Measurements from ENCODE around the gene ARL6IP4.
"Not testable (repeated sequence)": the region's sequence is repeated elsewhere in the genome, so short reads cannot be mapped to it uniquely, and the experiment has no call there.

The ARL6IP4 gene
- total RNA-seq = 0.78 to 1.9 reads per million in 2 experiments

GRCh38 chr12:122980183-122981035 lies at the start of gene ARL6IP4:
TSS of gene ARL6IP4 (plus strand) at chr12:122980681. CDS start at chr12:122981140, 459 bp downstream.
- DNase-seq (ENCODE audit: low read depth) = peak; percentile 31

GRCh38 chr12:122932207-122932606 lies 48.3 kb upstream of the ARL6IP4 start:
- no peak for DNase-seq (ENCODE audit: low read depth)

- DNase-seq (ENCODE audit: low read depth) = no peak
Observed at GRCh38 chr12:122934722-122935121, 45.8 kb upstream of the ARL6IP4 start.

GRCh38 chr12:122935318-122935717 lies 45.2 kb upstream of the ARL6IP4 start:
- DNase-seq (ENCODE audit: low read depth) = no peak

GRCh38 chr12:122937622-122938091 lies 42.8 kb upstream of the ARL6IP4 start:
- no peak for DNase-seq (ENCODE audit: low read depth)

- no peak for DNase-seq (ENCODE audit: low read depth)
Observed at GRCh38 chr12:122939125-122939524, 41.4 kb upstream of the ARL6IP4 start.

GRCh38 chr12:122941351-122941750 lies 39.1 kb upstream of the ARL6IP4 start:
- not testable (repeated sequence) for DNase-seq (ENCODE audit: low read depth)

GRCh38 chr12:122942637-122943036 lies 37.8 kb upstream of the ARL6IP4 start:
- no peak for DNase-seq (ENCODE audit: low read depth)

- no peak for DNase-seq (ENCODE audit: low read depth)
Observed at GRCh38 chr12:122943196-122943595, 37.3 kb upstream of the ARL6IP4 start.

- no peak for DNase-seq (ENCODE audit: low read depth)
Observed at GRCh38 chr12:122944605-122945592, 35.6 kb upstream of the ARL6IP4 start.

GRCh38 chr12:122946690-122947341 lies 33.7 kb upstream of the ARL6IP4 start:
- no peak for DNase-seq (ENCODE audit: low read depth)

GRCh38 chr12:122947352-122947792 lies 33.1 kb upstream of the ARL6IP4 start:
- no peak for DNase-seq (ENCODE audit: low read depth)

- no peak for DNase-seq (ENCODE audit: low read depth)
Observed at GRCh38 chr12:122948605-122949004, 31.9 kb upstream of the ARL6IP4 start.

GRCh38 chr12:122949405-122949804 lies 31.1 kb upstream of the ARL6IP4 start:
- no peak for DNase-seq (ENCODE audit: low read depth)

- DNase-seq (ENCODE audit: low read depth) = no peak
Observed at GRCh38 chr12:122949816-122950675, 30.4 kb upstream of the ARL6IP4 start.

GRCh38 chr12:122951406-122951805 lies 29.1 kb upstream of the ARL6IP4 start:
- DNase-seq (ENCODE audit: low read depth) = no peak

GRCh38 chr12:122951979-122952892 lies 28.2 kb upstream of the ARL6IP4 start:
- peak; percentile 56 for DNase-seq (ENCODE audit: low read depth)

GRCh38 chr12:122955156-122955555 lies 25.3 kb upstream of the ARL6IP4 start:
- DNase-seq (ENCODE audit: low read depth) = no peak

- DNase-seq (ENCODE audit: low read depth) = no peak
Observed at GRCh38 chr12:122956035-122956434, 24.4 kb upstream of the ARL6IP4 start.

Data from T follicular helper cell (primary cell).